GM18870 (cell line): ENCODE measurements around the gene SPEF2.

Source experiments
- ATAC-seq: cut with Tn5 transposase; IDR thresholded peaks from one replicate; pipeline ENCODE4 v1.9.1; 2021; ENCODE audit warnings: moderate library complexity; ENCODE audit not compliant: unreplicated experiment

The SPEF2 gene

DNA sequence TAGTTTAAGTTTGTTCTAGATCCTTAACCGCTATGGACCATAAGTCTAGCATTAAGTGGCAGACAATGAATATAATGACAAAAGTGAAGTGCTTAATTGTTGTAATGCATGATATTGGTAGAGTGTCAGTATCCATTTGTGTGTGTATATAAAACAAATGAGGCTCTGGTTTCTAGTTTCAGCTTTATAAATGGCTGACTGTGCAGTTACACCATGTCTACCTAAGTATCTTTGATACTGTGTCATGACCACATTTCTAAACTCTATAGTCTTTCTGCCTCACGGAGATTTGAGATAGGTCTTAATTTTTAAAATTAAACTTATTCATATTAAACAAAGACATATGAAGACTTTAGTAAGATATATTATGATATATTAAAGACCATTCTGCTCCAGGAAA, 92.0 kb downstream of the SPEF2 start:
- ATAC-seq = no peak

DNA sequence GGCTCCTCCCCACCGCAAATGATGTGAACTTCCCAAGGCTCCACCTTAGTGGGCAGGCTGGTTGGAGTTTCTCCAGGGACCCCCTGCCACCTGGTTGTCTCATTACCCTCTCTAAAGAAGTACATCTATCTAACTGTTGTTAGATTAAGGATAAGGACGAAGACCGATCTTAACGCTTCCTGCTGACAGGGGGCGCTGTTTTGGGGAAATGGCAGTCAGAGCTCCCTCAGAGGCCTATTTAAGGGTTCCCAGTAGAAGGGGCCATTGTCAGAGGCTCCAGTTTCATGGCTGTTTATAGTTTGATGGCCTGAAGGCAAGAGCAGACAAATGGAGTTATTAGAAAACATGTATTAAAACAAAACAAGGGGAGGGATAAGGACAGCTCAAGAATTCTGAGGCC, 100.1 kb downstream of the SPEF2 start:
- no peak for ATAC-seq

DNA sequence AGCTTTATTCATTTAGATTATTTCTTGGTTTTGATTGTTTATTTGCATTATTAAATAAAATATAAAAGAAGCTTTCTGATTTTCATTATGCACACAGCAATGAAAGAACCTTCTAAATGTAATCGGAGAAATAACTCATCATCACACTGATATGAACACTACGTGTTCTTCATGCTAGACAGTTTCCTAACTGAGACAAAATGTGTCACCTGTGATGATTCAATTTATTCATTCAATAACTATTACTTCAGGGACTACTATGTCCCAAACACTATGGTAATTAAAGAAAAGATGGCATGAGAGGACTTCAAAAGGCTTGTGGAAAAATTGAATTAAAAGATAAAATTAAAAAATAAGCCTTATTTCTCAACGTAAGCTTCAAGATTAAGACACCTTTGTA, 118.1 kb downstream of the SPEF2 start:
- ATAC-seq = no peak

DNA sequence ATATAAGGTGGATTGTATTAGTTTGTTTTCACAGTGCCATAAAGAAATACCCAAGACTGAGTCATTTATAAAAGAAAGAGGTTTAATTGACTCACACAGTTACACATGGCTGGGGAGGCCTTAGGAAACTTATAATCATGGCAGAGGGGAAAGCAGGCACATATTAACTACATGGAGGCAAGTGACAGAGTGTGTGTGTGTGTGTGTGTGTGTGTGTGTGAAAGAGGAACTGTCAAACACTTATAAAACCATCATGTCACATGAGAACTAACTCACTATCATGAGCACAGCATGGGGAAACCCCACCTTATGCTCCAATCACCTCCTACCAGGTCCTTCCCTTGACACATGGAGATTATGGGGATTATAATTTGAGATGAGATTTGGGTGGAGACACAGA, 118.6 kb downstream of the SPEF2 start:
- ATAC-seq = no peak

DNA sequence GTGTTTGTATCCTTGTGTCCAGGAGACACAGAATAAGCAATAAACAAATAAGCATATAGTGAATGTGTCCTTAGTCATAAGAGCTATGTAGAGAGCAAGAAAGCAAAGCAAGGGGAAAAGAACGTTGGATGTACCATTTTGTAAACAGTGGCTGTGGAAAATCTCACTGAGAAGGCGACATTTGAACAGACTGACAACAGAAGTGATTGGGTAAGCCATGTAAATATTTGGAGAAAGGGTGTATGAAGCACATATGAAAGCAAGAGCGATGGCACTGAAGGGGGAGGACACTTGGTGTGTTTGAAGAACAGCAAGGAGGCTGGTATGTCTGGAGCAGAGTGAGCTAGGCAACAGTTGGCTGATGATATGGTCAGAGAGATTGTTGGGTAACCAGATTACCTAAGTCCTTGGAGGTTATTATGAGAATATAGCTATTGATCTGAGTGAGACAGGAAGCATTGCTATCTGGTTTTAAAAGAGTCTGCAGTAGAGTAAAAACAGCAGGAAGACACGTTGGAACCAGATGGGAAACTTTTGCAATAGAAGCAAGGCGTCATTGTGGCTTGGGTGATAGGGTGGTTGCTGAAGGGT, 123.6 kb downstream of the SPEF2 start:
- no peak for ATAC-seq

DNA sequence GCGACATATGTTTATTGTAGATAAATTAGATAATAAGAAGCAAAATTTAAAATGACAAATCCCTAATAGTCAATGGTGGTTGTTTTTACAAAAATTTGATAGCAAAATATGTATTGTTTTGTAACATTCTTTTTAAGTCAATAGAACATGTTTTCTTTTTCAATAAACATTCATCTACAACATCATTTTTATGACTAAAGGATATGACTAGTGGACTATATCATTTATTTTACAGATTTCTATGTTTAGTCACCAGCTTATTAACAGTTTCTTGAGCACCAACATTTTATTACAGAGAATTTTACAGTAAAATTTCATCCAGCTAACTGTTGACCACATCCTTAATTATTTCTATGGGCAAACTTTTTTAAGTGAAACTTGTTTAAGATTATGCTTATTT, 124.3 kb downstream of the SPEF2 start:
- no peak for ATAC-seq

DNA sequence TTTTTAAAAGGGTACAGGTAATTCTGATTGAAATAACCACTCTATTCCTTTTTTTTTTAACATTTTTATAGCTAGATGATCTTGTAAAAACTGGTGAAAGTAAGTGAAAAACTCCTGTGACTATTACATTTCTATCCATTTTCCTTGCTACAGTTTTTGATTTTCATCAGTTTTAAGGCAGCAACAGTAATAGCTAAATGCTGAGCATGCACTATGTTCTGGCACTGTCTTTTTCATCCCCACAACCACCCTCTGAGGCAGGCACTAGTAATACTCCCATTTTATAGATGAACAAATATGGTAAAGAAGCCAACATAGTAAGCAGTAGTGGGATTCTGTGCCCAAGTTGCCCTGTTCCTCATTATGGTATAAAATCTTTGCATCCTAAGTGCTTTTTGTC, 126.0 kb downstream of the SPEF2 start:
- ATAC-seq = no peak

DNA sequence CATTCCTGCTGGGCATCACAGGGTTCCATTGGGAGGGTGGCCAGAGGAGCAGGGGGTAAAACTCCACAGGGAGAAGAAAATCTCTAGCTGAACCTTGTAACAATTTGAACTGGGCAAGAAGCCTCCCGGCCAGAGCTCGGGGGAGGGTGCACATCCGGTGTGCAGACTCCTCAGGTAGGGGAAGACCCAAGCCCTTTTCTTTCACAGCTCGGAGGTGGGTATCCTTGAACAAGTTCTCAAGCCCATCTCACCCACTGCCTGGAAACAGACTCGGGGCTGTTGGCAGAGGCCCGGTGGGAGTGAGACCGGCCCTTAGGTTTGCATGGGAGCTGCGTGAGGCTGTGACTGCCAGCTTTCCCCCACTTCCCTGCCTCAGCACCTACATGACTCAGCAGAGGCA, 127.5 kb downstream of the SPEF2 start:
- no peak for ATAC-seq

DNA sequence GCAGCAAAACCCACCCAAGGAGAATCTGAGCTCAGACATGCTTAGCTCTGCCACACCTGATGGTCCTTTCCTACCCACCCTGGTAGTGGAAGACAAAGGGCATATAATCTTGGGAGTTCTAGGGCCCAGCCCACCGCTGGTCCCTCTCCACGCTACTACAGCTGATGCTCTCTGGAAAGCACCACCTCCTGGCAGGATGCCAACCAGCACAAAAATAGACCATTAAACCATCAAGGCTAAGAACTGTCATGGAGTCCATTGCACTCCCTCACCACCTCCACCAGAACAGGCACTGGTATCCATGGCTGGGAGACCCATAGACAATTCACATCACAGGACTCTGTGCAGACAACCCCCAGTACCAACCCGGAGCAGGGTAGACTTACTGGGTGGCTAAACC, 128.0 kb downstream of the SPEF2 start:
- ATAC-seq = no peak

DNA sequence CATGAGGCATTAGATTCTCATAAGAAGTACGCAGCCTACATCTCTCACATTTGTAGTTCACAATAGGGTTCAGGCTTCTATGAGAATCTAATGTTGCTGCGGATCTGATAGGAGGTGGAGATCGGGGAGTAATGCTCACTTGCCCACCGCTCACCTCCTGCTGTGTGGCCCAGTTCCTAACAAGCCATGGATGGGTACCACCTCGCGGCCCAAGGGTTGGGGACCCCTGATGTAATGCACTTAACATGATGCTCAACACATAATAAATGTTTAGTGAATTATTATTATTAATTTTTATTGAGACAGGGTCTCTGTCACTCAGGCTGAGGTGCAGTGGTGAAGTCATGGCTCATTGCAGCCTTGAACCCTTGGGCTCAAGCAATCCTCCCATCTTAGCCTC, 134.3 kb downstream of the SPEF2 start:
- ATAC-seq = no peak

DNA sequence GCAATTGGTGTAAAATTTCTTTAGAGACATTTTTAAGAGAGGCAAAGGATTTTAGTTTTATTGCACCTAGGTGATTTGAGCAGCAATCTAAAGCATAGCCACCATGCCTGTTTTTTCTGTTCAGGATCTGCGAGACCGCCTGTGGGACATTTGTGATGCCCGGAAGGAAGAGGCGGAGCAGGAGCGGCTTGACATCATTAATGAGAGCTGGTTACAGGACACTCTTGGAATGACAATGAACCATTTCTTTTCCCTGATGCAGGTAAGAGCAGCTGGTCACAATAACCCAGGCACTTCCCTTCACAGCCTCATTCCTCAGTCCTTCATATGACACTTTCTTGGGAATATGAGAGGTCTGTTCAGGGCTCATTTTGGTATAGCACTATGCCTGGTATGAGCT, 135.8 kb downstream of the SPEF2 start:
- ATAC-seq = no peak

DNA sequence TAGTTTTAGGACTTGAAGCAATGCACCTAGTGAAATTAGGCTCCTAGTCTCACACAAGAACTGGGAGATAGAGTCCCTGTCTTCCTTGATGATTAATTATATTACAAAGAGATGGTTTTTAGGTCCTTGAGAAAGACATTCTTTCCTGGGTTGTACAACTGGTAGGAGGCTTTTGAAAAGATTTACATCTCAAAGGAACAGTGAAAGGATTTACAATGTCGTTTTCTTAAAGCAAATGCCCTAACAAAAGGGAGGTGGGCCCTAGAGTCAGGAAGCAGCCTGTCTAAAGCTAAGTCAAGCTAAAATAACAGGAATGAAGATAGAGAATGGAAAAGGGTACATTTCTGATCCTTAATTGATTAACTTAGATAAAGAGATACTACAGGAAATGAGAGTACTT, 136.8 kb downstream of the SPEF2 start:
- ATAC-seq = no peak

DNA sequence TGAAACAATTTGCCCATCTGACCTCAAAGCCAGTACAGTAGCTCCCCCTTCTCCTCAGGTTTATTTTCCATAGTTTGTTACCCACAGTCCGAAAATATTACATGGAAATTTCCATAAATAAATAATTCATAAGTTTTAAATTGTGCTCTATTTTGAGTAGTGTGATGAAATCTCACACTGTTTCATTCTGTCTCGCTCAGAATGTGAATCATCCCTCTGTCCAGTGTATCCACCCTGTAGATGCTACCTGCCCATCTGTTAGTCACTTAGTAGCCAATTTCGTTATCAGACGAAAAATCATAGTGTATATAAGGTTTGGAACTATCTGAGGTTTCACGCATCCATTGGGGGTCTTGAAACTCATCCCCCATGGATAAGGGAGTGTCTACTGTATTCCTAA, 138.3 kb downstream of the SPEF2 start:
- no peak for ATAC-seq

DNA sequence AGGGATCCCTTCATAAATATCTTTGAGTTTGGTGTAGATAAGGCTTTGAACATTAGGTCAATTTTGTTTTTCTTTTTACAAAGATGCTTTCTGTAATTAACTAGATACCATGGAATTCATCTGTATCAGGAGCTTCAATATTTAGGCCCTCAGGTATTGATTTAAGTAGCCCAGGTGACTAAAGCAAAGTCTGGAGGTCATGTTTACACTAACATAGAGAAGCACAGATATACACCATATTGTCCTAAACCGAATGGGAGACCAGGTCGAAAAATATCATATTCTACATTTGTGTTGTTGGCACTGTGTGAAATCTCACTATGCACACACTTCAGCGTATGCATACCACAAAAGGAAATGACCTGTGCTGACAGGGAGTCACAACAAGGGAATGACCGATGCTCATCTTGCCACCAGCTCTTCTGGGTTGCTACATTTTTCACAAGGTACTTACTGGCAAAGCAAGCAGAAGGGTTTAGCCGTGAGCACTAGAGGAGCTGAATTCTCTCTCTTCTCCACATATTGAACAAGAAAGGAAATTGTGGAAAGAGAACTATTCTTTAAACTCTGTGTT, 140.6 kb downstream of the SPEF2 start:
- ATAC-seq = no peak

DNA sequence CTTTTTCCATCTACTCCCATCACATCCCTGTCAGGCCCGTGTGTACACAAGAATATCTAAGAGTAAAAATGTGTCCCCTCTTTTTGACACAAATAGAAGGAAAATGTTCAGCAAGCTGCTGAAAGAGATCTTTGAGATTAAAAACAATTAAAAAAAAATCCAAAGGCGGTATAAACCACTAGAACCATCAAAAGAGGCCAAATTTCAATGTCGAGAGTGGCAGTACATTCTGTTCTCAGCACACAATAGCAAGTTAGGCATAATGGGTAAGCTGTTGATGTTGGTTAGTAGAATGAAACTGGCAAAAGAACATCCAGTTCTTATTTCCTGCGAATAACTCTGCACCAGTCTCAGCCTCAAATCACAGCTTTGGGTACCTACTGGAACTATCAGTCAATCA, 143.9 kb downstream of the SPEF2 start:
- no peak for ATAC-seq

DNA sequence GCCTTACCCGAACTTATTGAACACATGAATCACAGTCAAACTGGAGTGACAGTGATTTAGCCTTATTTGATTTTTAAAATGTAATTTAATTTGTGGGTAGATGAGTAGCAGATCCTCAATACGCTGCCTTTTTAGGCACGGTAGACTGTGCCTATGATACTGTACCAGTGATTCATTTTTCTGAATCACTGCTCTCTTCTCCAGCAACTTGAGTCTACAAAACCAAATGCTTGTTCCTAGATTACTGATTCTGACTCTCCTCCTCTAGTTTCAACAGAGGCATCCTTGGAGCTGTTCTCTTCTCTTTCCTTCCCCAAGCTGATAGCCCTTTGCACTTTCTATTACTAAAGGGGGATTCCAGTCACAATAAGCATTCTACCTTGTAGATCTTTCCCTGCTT, 144.7 kb downstream of the SPEF2 start:
- no peak for ATAC-seq

DNA sequence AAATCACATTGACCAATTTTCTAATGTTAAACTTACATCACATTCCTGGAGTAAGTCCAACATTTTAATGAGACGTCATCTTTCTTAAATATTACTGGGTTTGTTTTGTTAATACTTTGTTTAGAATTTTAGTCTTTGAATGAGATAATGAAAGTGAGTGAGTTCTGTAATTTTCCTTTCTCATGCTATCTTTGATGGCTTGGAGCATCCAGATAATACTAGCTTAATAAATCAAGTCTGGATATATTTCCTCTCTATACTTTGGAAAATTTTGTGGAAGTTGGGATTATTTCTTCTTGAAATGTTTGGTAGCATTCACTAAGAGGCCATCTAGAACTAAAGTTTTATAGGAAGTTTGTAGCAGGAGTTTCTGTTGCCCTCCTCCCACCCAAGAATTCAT, 148.3 kb downstream of the SPEF2 start:
- ATAC-seq = no peak

DNA sequence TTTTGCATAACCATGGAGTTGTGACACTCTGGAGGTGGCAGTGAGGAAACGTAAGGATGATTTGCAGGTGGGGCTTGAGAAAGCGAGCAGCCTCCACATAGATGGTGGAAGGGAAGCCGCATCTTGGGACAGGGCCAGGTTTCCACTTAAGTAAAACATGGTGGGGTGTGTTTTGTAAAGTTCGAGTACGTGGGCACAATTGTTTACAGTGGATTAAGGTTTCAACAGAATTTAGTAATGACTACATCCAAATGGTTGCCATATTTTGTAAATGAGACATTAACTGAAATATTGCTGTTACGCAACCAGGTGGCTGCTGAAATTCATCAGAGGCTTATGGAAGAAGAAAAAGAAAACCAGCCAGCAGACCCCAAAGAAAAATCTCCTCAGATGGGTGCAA, 153.6 kb downstream of the SPEF2 start:
- ATAC-seq = no peak

DNA sequence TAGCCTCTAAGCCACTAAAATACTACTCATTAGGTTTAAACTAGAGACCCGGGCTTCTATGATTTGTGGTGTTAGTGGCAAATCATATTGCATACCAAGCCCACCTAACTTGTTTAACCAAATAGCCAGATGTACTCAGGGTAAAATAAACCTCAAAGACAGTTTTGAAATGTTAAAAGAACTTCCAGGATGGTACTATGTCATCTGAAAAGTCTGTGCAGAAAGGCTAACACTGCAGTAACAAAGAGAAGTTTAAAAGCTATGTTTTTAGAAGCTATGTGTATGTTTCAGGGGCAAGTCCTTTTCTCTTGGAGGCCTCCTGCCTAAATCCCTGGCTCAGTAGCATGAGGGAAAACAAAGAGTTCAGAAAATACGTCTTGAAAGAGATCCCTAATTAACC, 154.2 kb downstream of the SPEF2 start:
- no peak for ATAC-seq

DNA sequence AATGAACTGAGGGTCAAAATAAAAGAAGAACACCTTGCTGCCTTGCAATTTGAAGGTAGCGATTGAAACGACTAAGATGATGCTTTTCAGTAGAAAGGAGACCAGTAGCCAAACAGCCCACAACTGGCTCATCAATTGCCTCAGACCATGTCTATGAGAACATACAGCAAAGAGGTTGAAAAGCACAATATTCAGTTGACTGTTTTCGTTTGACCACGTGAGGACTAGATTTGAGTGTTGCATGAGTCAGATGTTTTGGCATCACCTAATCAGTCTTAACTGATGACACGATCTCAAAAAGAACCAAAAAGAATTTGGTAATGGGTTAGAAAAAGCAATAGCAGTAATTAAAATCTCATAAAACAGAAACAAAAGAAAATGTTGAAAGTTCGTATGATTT, 156.3 kb downstream of the SPEF2 start:
- no peak for ATAC-seq

DNA sequence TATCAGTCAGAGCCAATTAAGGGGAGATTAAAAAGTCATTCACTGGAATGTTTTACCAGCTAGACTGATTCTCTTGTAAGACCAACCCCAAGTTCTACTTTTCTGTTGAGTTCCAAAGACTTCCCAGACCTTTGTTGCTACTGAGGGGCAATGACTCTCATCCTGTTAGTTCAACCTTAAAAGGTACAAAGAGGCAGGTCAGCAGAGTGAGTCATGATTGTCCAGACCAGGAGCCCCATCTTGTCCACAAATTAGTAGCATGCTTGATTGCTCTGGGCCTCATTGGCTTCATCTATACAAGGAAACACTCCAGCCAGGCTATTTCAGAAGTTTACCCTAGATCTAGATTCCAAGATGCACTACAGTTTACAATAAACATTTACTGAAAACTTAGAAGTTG, 159.1 kb downstream of the SPEF2 start:
- ATAC-seq = no peak

DNA sequence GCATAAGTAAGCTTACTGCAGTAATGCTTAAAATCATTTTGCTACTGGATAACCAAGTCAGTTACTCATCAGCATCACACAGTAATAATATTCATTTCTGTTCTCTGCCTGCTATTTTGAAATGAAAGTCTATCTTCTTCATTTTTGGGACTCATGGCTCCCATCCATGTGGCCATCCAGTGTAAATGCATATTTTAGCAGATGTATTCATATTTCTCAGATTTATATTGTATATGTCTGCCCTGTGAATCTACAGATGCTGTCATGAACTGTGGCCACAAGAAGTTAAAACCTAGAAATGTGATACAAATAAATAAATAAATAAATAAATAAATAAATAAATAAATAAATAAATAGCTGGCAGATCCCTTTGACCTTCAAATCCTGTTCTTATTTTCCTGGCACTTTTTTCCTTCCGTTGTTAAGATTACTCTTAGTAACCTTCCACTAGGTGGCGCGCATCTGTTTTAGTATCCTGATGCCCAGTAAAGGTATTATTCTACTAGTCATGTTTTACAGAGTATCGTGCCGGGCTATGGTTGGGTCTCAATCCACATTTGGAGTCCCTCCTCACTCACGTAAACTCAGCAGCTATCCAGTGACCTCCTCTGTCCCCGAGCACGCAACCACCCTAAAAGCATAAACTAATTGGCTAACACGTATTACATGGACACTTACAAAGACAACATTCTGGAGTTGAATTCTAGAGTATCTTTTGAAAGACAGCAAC, 159.9 kb downstream of the SPEF2 start:
- peak; percentile 52 for ATAC-seq

DNA sequence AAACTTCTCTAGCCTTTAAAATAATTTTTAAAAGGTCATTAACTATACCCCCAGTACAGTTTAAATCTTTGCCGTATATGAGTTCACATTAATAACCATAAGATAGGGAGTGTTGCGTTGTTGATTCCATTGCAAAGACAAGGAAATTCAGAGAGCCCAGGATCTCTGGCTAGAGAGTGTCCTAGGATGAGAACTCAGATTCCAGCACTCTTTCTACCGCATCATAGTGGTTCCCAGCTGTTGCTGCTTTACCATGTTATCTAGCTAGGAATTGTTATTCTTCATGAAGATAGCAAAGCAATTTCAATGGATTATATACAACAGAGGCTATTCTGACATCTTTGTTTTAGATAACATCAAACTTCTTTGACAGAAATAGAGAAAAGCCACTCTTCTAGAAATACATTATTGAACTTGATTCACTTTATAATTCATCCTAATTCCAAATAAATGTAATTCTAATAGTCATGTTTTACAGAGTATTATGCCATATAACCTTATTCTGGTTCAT, 160.7 kb downstream of the SPEF2 start:
- ATAC-seq = no peak
